Fibroblast of the aortic adventitia (primary cell): Measurements from ENCODE around the gene KLHL21. TPM values are rescaled to one million over a fixed set of nuclear protein-coding genes. Genes with fewer than 3 reads are reported as not detected.
A peak's percentile ranks its signal among the peaks of the same experiment; 100 is the strongest.
"Not testable (repeated sequence)": the region's sequence is repeated elsewhere in the genome, so short reads cannot be mapped to it uniquely, and the experiment has no call there.

Experiments
- DNase-seq: peaks from one replicate; pipeline ENCODE4 v3.0.0-alpha.2; 2010; ENCODE audit warnings: low read depth
- H3K4me3 ChIP-seq: 2 replicates; pipeline ENCODE4 v1.5.1; 2011; ENCODE audit warnings: low read depth, mild to moderate bottlenecking, control low read depth, low read length, moderate library complexity
- CTCF ChIP-seq: IDR thresholded peaks from 2 replicates; pipeline ENCODE4 v1.5.1; 2011; ENCODE audit warnings: mild to moderate bottlenecking, low read length, control low read depth, inconsistent platforms; ENCODE audit not compliant: insufficient read depth
- total RNA-seq: library from RNA; depleted of rRNA; stranded (reverse); fragments of >200 nt; gene quantifications from 2 replicates; pipeline ENCODE4 v1.2.3, GENCODE V29; 2012; ENCODE audit warnings: low replicate concordance

KLHL21 gene
- total RNA-seq, 1 donor, result 40.8 TPM

- DNase-seq, result no peak
- no peak for TF ChIP-seq CTCF
- H3K4me3 ChIP-seq, result no peak overlapping the region
Observed at GRCh38 chr1:6637770-6638169, 35.1 kb upstream of the KLHL21 start.

GRCh38 chr1:6636778-6637177 lies 34.1 kb upstream of the KLHL21 start:
- DNase-seq, H3K4me3 ChIP-seq: not testable (repeated sequence)

- TF ChIP-seq CTCF, result peak; percentile 7
- no peak overlapping the region for H3K4me3 ChIP-seq
- no peak for DNase-seq
Observed at GRCh38 chr1:6635910-6636760, 33.5 kb upstream of the KLHL21 start.

- TF ChIP-seq CTCF, result no peak
- no peak overlapping the region for H3K4me3 ChIP-seq
- DNase-seq, result no peak
Observed at GRCh38 chr1:6635161-6635909, 32.7 kb upstream of the KLHL21 start.

- DNase-seq, result peak; percentile 25
- H3K4me3 ChIP-seq, result no peak overlapping the region
- TF ChIP-seq CTCF, result peak; percentile 42
Observed at GRCh38 chr1:6634371-6635052, 31.8 kb upstream of the KLHL21 start.

GRCh38 chr1:6632588-6633514 lies 30.2 kb upstream of the KLHL21 start:
- TF ChIP-seq CTCF, result no peak
- H3K4me3 ChIP-seq, result no peak overlapping the region
- DNase-seq, result no peak
